Peyer's patch (tissue), 4 donors: Measurements from ENCODE around the gene HYOU1. TPM values are rescaled to one million over a fixed set of nuclear protein-coding genes. Genes with fewer than 3 reads are reported as not detected.

Experiments
- DNase-seq, 3 donors: peaks; one replicate each; pipeline ENCODE4 v3.0.0-alpha.2; 2017 to 2019
- H3K27ac ChIP-seq, 4 donors: fragments of 200-600 bp; sonication (generic); one replicate each; pipeline ENCODE4 v1.5.1; 2016 to 2019
- H3K27me3 ChIP-seq, 2 donors: fragments of 200-600 bp; sonication (generic); one replicate each; pipeline ENCODE4 v1.5.1; 2019
- H3K36me3 ChIP-seq, 3 donors: fragments of 200-600 bp; sonication (generic); one replicate each; pipeline ENCODE4 v1.5.1; 2016 to 2019
- H3K4me1 ChIP-seq, 4 donors: fragments of 200-600 bp; sonication (generic); one replicate each; pipeline ENCODE4 v1.5.1; 2016 to 2019
- H3K4me3 ChIP-seq, 4 donors: fragments of 200-600 bp; sonication (generic); 1 replicate in 3 of 4; 2 replicates in 1 of 4; pipeline ENCODE4 v1.5.1; 2016 to 2019; ENCODE audit warnings: mild to moderate bottlenecking in 1 of 4
- H3K9me3 ChIP-seq, 4 donors: fragments of 200-600 bp; sonication (generic); one replicate each; pipeline ENCODE4 v1.5.1; 2016 to 2019; ENCODE audit warnings: mild to moderate bottlenecking in 1 of 4
- POLR2A ChIP-seq, 2 donors: fragments of 450-650 bp; IDR thresholded peaks; one replicate each; pipeline ENCODE4 v1.5.1; 2017; ENCODE audit warnings: antibody characterized with exemption in 2 of 2, mild to moderate bottlenecking in 2 of 2, moderate library complexity in 2 of 2
- total RNA-seq, 4 donors: library from RNA; depleted of rRNA; stranded (reverse); fragments of >200 nt; gene quantifications; one replicate each; pipeline ENCODE4 v1.1.0, GENCODE V29; 2016
- TF ChIP-seq, protein P1 (sequence below), 6 experiments: fragments of 450-650 bp in 4 of 6; fragments of 200-600 bp in 2 of 6; sonication (generic) in 1 of 6; IDR thresholded peaks; one replicate each; pipeline ENCODE4 v1.5.1; 2017 to 2019; ENCODE audit warnings: antibody characterized with exemption in 6 of 6, mild to moderate bottlenecking in 3 of 6, moderate library complexity in 1 of 6

HYOU1 gene
- total RNA-seq, 4 donors from 2014 or later = 65.2 to 97.7 (median 66.9) TPM

GRCh38 chr11:119078675-119079420 lies 21.8 kb upstream of the HYOU1 start:
- no peak overlapping the region for H3K4me3 ChIP-seq
- H3K9me3 ChIP-seq = no peaks in the 10 kb centered on the region
- TF ChIP-seq POLR2A (IDR thresholded peaks at IDR 0.05) = no peak
- TF ChIP-seq, protein P1, sequence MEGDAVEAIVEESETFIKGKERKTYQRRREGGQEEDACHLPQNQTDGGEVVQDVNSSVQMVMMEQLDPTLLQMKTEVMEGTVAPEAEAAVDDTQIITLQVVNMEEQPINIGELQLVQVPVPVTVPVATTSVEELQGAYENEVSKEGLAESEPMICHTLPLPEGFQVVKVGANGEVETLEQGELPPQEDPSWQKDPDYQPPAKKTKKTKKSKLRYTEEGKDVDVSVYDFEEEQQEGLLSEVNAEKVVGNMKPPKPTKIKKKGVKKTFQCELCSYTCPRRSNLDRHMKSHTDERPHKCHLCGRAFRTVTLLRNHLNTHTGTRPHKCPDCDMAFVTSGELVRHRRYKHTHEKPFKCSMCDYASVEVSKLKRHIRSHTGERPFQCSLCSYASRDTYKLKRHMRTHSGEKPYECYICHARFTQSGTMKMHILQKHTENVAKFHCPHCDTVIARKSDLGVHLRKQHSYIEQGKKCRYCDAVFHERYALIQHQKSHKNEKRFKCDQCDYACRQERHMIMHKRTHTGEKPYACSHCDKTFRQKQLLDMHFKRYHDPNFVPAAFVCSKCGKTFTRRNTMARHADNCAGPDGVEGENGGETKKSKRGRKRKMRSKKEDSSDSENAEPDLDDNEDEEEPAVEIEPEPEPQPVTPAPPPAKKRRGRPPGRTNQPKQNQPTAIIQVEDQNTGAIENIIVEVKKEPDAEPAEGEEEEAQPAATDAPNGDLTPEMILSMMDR (IDR thresholded peaks at IDR 0.05) = no peak
- H3K27ac ChIP-seq = no peak overlapping the region
- DNase-seq = no peak
- H3K36me3 ChIP-seq = peaks cover 0 to 88% (median 0%) of the 10 kb centered on the region in 3 donors
- H3K27me3 ChIP-seq = no peaks in the 10 kb centered on the region
- no peaks in the 10 kb centered on the region for H3K4me1 ChIP-seq

DNA sequence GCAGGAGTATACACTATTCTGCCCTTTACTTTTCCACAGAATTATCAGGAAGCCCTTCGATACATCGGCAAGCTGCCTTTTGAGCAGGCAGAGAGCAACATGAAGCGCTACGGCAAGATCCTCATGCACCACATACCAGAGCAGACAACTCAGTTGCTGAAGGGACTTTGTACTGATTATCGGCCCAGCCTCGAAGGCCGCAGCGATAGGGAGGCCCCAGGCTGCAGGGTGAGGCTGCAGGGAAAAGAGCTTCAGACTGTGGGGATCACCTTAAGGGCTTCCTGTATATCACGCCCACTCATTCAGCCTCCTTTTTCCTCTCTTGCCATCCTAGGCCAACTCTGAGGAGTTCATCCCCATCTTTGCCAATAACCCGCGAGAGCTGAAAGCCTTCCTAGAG lies 20.8 kb upstream of the HYOU1 start:
- H3K27me3 ChIP-seq = no peaks in the 10 kb centered on the region
- no peaks in the 10 kb centered on the region for H3K9me3 ChIP-seq
- no peak overlapping the region for H3K4me3 ChIP-seq
- no peak overlapping the region for H3K27ac ChIP-seq
- peak in 1 of 3 donors; percentile 56 for DNase-seq
- H3K4me1 ChIP-seq = no peaks in the 10 kb centered on the region
- TF ChIP-seq POLR2A (IDR thresholded peaks at IDR 0.05) = no peak
- TF ChIP-seq, protein P1 (IDR thresholded peaks at IDR 0.05) = no peak
- H3K36me3 ChIP-seq = peaks cover 0 to 98% (median 0%) of the 10 kb centered on the region in 3 donors

DNA sequence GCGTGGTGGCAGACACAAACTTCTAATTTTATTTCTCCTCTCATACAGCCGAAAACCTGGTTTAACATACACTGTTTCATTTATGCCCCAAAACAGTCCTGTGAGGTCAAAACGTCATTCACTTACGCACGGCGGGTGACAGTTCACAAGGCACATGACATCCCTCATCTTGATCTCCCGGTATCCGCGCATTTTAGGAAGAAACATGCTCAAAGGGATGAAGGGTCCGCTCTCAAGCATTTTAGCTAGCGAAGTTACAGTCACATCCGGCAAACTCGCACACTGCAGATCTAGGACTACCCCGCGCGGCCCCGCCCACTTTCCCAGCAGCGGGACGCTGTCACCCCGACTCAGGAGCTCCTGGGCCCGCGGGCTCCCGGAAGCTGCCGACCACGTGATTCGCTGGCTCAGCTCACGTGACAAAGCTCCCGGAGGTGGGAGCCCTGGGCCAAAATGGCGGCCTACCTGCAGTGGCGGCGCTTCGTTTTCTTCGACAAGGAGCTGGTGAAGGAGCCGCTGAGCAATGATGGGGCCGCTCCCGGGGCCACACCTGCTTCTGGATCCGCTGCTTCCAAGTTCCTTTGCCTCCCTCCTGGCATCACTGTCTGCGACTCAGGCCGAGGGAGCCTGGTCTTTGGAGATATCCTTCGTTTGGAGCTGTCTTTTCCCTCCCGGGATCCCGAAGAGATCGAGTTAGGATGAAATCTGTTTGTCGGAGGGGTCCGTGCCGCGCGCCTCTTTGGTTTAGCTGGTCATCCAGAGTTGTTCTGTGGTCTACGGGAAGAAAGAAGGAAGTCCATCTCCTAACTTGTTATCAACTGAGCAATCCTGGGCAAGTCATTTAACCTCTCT lies 10.6 kb upstream of the HYOU1 start, which contains the start of gene VPS11:
VPS11 (plus strand) TSS at position 448 of the 852 bp plus-strand sequence; CDS start at position 454, 6 bp downstream.
- TF ChIP-seq, protein P1 (IDR thresholded peaks at IDR 0.05) = peak in 1 of 6 experiments; percentile 1
- TF ChIP-seq POLR2A (IDR thresholded peaks at IDR 0.05) = peak; percentile 62 to 71
- Histone ChIP-seq H3K27ac (peak within 1 kb of the TSS; percentile 78 to 85 (median 84)), H3K9me3 (no peaks in the 10 kb centered on the region), H3K4me3 (peak within 1 kb of the TSS; percentile 61 to 86 (median 76)), H3K27me3 (no peaks in the 10 kb centered on the region), H3K4me1 (peaks cover 0 to 32% (median 11%) of the 10 kb centered on the region in 4 donors), H3K36me3 (peaks cover 0 to 27% (median 0%) of the 10 kb centered on the region in 3 donors)
- peak; percentile 98 to 99 (median 98) for DNase-seq

DNA sequence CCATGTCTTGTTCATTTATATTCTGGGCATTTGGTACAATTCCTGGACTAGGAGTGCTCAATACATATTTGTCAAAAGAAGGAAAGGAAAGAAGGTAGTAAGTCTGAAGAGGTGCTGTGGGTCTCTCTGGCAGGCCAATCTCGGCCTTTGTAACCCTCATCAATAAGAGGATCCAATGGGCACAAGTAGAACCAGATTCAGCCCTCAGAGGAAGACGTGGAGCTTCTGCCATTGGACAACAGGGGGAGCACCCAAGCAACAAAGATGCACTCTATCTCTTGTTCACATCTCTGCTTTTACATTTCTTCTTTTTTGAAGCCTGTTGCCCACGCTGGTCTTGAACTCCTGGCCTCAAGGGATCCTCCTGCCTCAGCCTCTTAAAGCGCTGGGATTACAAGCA lies 8.4 kb upstream of the HYOU1 start:
- H3K27me3 ChIP-seq = no peaks in the 10 kb centered on the region
- H3K4me1 ChIP-seq = peaks cover 0 to 32% (median 11%) of the 10 kb centered on the region in 4 donors
- TF ChIP-seq POLR2A (IDR thresholded peaks at IDR 0.05) = no peak
- TF ChIP-seq, protein P1 (IDR thresholded peaks at IDR 0.05) = peak; percentile 5 to 55 (median 36)
- H3K9me3 ChIP-seq = no peaks in the 10 kb centered on the region
- H3K36me3 ChIP-seq = peaks cover 0 to 5% (median 0%) of the 10 kb centered on the region in 3 donors
- DNase-seq = peak in 1 of 3 donors; percentile 61
- H3K27ac ChIP-seq = no peak overlapping the region
- H3K4me3 ChIP-seq = no peak overlapping the region

GRCh38 chr11:119062779-119063178 lies 5.8 kb upstream of the HYOU1 start:
- Histone ChIP-seq H3K27ac (no peak overlapping the region), H3K4me1 (peaks cover 0 to 20% (median 13%) of the 10 kb centered on the region in 4 donors), H3K27me3 (no peaks in the 10 kb centered on the region), H3K9me3 (no peaks in the 10 kb centered on the region), H3K36me3 (no peaks in the 10 kb centered on the region), H3K4me3 (no peak overlapping the region)
- DNase-seq = no peak
- TF ChIP-seq, protein P1 (IDR thresholded peaks at IDR 0.05) = no peak
- no peak for TF ChIP-seq POLR2A (IDR thresholded peaks at IDR 0.05)
